CD8-positive, alpha-beta memory T cell (primary cell): Measurements from ENCODE around the gene DNAH8. TPM values are rescaled to one million over a fixed set of nuclear protein-coding genes. Genes with fewer than 3 reads are reported as not detected.

Source experiments
- CTCF ChIA-PET: fragments of 350-600 bp; sonication (Branson Sonifier 250); formaldehyde crosslinking; loops from one replicate; lab custom pipeline; 2021; ENCODE audit warnings: antibody characterized with exemption; lab: Charles Lee
- POLR2A ChIA-PET: fragments of 350-600 bp; sonication (Branson Sonifier 250); formaldehyde crosslinking; loops from one replicate; lab custom pipeline; 2021; ENCODE audit warnings: antibody characterized with exemption; lab: Charles Lee
- DNase-seq, 5 donors: peaks; one replicate each; pipeline versions ENCODE4 v3.0.0 to v3.0.0-alpha.2; 2020 to 2022; ENCODE audit warnings: mixed read lengths in 1 of 5
- H3K27ac ChIP-seq: one replicate; pipeline ENCODE4 v1.7.0; 2013; ENCODE audit warnings: low read depth, mild to moderate bottlenecking, low read length, moderate library complexity
- H3K27me3 ChIP-seq: 2 replicates; pipeline ENCODE4 v1.7.0; 2013; ENCODE audit warnings: low read length, mild to moderate bottlenecking; ENCODE audit not compliant: insufficient read depth, poor library complexity, severe bottlenecking
- H3K36me3 ChIP-seq: 2 replicates; pipeline ENCODE4 v1.7.0; 2013; ENCODE audit warnings: mild to moderate bottlenecking, low read length, moderate library complexity; ENCODE audit not compliant: insufficient read depth
- H3K4me1 ChIP-seq: 2 replicates; pipeline ENCODE4 v1.7.0; 2013; ENCODE audit warnings: mild to moderate bottlenecking, low read length, moderate library complexity; ENCODE audit not compliant: insufficient read depth
- H3K4me3 ChIP-seq: 2 replicates; pipeline ENCODE4 v1.7.0; 2013; ENCODE audit warnings: mild to moderate bottlenecking, low read length
- H3K9me3 ChIP-seq: 2 replicates; pipeline ENCODE4 v1.7.0; 2013; ENCODE audit warnings: mild to moderate bottlenecking, low read length
- H3K27ac Mint-ChIP-seq, 8 donors: one replicate each; pipeline ENCODE4 v1.8.0; 2020 to 2021; ENCODE audit warnings: mixed read lengths in 8 of 8, mild to moderate bottlenecking in 6 of 8, inconsistent platforms in 3 of 8, moderate library complexity in 3 of 8
- H3K27me3 Mint-ChIP-seq, 2 donors: one replicate each; pipeline ENCODE4 v1.8.0; 2020 to 2021; ENCODE audit warnings: mixed read lengths in 2 of 2, mild to moderate bottlenecking in 1 of 2, moderate library complexity in 1 of 2
- H3K36me3 Mint-ChIP-seq, 3 donors: one replicate each; pipeline ENCODE4 v1.8.0; 2020 to 2021; ENCODE audit warnings: mixed read lengths in 3 of 3, inconsistent platforms in 1 of 3, mild to moderate bottlenecking in 1 of 3
- H3K4me1 Mint-ChIP-seq, 3 donors: one replicate each; pipeline ENCODE4 v1.8.0; 2020 to 2021; ENCODE audit warnings: mixed read lengths in 3 of 3, inconsistent platforms in 1 of 3, mild to moderate bottlenecking in 1 of 3
- H3K4me3 Mint-ChIP-seq, 7 donors: one replicate each; pipeline ENCODE4 v1.8.0; 2020 to 2021; ENCODE audit warnings: mixed read lengths in 7 of 7, mild to moderate bottlenecking in 6 of 7, moderate library complexity in 4 of 7, inconsistent platforms in 2 of 7
- H3K9me3 Mint-ChIP-seq, 5 donors: one replicate each; pipeline ENCODE4 v1.8.0; 2020 to 2022; ENCODE audit warnings: mixed read lengths in 5 of 5, mild to moderate bottlenecking in 3 of 5, moderate library complexity in 2 of 5, inconsistent platforms in 1 of 5
- polyA plus RNA-seq: library from polyadenylated mRNA; unstranded; fragments of 300-500 nt; fragmentation: Illumina TruSeq; gene quantifications from one replicate; pipeline ENCODE4 v1.2.3, GENCODE V29; 2021
- total RNA-seq, 2 experiments: library from RNA; stranded (reverse); gene quantifications; one replicate each; pipeline ENCODE4 v1.2.3, GENCODE V29; 2021

DNAH8 gene
- total and polyA plus RNA-seq, 3 experiments from 2014 or later = 0.11 to 0.20 TPM; not detected in 1

DNA sequence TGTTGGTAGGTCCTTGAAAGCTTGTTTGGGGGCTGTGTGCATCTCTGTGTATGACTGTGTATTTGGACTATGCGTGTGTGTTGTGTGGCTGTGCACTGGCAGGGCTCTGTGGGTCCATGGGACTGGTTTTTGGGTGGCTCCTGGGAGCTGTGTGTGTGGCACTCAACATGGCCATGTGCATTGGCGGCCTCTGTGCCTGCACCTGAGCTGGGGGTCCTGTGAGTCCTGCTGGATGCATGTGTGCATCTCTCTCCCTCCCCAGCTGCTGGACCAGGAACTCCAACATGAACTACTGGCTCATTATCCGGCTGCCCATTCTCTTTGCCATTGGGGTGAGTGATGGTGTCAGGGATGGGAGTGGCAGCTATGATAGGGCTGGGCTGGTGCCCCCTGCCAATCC is 363.6 kb downstream of the DNAH8 start:
- H3K27ac Mint-ChIP-seq = no peak overlapping the region
- H3K4me3 Mint-ChIP-seq = no peak overlapping the region
- DNase-seq = no peak
- H3K36me3 ChIP-seq = no peaks in the 10 kb centered on the region
- no peaks in the 10 kb centered on the region for H3K36me3 Mint-ChIP-seq
- no peaks in the 10 kb centered on the region for H3K27me3 ChIP-seq
- H3K9me3 ChIP-seq = no peaks in the 10 kb centered on the region
- POLR2A ChIA-PET = no interaction called here
- H3K4me1 Mint-ChIP-seq = no peaks in the 10 kb centered on the region
- H3K4me1 ChIP-seq = no peaks in the 10 kb centered on the region
- no peaks in the 10 kb centered on the region for H3K9me3 Mint-ChIP-seq
- CTCF ChIA-PET = interaction anchor here (1.0 kb wide), 1 partner anchor 20 kb away, joined by 3 read pairs; no protein-coding TSS in a partner anchor
- H3K27ac ChIP-seq = no peak overlapping the region
- H3K4me3 ChIP-seq = no peak overlapping the region
- peaks cover 3% of the 10 kb centered on the region in 2 donors for H3K27me3 Mint-ChIP-seq

DNA sequence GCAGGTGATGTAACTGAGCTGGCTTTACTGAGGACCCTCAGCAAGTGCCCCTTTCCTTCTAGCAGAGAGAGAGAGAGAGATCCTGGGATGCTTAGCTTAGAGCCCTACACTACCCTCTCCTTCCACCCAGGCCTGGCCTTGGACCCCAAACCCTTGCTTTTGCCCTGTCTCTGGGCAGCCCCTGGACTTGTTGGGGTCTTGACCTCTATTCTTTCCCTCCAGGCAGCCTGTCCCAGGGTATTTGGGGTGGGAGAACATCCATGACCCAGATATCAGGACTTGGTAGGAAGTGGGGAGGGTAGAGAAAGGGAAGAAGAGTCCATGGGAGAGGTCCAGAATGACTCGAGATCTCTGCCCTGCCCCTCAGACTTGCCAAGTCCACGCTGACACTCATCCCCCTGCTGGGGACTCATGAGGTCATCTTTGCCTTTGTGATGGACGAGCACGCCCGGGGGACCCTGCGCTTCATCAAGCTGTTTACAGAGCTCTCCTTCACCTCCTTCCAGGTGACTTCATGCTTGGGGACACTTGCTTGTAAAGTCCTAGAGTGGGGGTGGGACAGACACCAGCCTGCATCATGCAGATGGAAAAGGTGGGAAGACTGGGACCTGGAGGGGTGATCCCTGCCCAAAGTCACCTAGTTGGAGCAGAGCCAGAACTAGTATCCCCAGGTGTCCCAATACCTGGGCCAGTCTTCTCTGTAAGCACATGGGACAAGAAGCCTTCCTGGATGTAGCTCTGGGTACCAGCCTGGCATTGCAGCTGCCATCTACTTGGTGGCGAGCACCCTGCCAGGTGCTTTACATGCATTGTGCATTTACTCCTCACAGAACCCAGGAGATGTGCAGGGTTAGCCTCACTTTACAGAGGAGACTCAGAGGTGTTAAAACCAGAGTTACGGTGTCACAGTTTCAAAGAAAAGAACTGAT is 364.4 kb downstream of the DNAH8 start:
- ChIA-PET POLR2A (no interaction called here), CTCF (interaction anchor here (1.0 kb wide), 1 partner anchor 21 kb away, joined by 3 read pairs; no protein-coding TSS in a partner anchor)
- H3K4me3 ChIP-seq = no peak overlapping the region
- H3K27ac ChIP-seq = no peak overlapping the region
- no peaks in the 10 kb centered on the region for H3K9me3 ChIP-seq
- Mint-ChIP-seq H3K4me3 (no peak overlapping the region), H3K9me3 (no peaks in the 10 kb centered on the region), H3K36me3 (no peaks in the 10 kb centered on the region), H3K27me3 (peaks cover 3 to 5% of the 10 kb centered on the region in 2 donors), H3K27ac (no peak overlapping the region), H3K4me1 (no peaks in the 10 kb centered on the region)
- H3K27me3 ChIP-seq = no peaks in the 10 kb centered on the region
- DNase-seq = no peak
- H3K4me1 ChIP-seq = no peaks in the 10 kb centered on the region
- no peaks in the 10 kb centered on the region for H3K36me3 ChIP-seq

Other genes with a start within 250 kb of the DNAH8 start
- 10 to 100 TPM; 12.2 to 14.9 TPM for gene BTBD9, start 75.4 kb upstream of the DNAH8 start, total RNA-seq
- 17.7 TPM for gene BTBD9, start 75.4 kb upstream of the DNAH8 start, polyA plus RNA-seq
- gene GLO1, start 12.2 kb upstream of the DNAH8 start, total RNA-seq = 100 to 1,000 TPM; 153 to 157 TPM
- 98.9 TPM for gene GLO1, start 12.2 kb upstream of the DNAH8 start, polyA plus RNA-seq